ENCODE data around the gene RREB1. TPM values are rescaled to one million over a fixed set of nuclear protein-coding genes. Genes with fewer than 3 reads are reported as not detected.
A peak's percentile ranks its signal among the peaks of the same experiment; 100 is the strongest.

Gene RREB1
- polyA plus RNA-seq, 1 experiment = 1.2 TPM

DNA sequence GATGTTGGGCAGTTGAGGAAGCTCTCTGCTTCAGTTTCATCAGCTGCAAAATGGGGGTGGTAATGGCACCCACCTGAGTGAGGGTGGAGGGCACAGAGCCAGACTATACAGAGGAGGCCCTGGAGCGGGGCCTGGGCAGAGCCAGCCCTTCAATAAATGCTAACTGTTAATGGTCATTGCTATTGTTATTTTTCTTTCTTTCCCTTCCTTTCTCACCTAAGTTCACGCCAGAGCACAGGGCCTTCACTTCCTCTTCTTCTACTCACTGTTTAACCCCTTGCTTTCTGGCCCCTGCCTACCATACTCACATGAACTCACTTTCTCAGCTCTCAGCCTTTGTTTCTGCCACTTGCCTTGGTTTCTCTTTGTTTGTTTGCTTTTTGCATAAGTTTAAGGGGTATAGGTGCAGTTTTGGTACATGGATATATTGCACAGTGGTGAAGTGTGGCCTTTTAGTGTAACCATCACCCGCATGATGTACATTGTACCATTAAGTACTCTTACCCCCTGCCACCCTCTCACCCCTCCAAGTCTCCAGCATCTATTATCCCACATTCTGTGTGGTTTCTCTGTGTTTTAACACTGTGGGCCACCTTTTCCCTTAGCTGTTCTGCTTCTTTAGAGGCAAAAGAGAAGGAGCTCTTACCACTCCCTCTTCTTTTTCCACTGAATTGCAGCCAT, 7.5 kb upstream of the RREB1 start:
- ChIA-PET POLR2A (no interaction called here), CTCF (no interaction called here)
- DNase-seq (ENCODE audit: low read depth) = no peak
- TF ChIP-seq, protein P1, sequence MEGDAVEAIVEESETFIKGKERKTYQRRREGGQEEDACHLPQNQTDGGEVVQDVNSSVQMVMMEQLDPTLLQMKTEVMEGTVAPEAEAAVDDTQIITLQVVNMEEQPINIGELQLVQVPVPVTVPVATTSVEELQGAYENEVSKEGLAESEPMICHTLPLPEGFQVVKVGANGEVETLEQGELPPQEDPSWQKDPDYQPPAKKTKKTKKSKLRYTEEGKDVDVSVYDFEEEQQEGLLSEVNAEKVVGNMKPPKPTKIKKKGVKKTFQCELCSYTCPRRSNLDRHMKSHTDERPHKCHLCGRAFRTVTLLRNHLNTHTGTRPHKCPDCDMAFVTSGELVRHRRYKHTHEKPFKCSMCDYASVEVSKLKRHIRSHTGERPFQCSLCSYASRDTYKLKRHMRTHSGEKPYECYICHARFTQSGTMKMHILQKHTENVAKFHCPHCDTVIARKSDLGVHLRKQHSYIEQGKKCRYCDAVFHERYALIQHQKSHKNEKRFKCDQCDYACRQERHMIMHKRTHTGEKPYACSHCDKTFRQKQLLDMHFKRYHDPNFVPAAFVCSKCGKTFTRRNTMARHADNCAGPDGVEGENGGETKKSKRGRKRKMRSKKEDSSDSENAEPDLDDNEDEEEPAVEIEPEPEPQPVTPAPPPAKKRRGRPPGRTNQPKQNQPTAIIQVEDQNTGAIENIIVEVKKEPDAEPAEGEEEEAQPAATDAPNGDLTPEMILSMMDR (IDR thresholded peaks at IDR 0.05; ENCODE audit: insufficient read depth, low read depth, low read length) = no peak
- Histone ChIP-seq H3K4me3 (ENCODE audit: low read depth, low read length) (no peak overlapping the region), H3K27me3 (ENCODE audit: control insufficient read depth, insufficient read depth, low read length) (peaks cover 2% of the 10 kb centered on the region; the same call in 1 of the 2 replicates), H3K36me3 (ENCODE audit: control insufficient read depth, insufficient read depth, low read length) (no peaks in the 10 kb centered on the region)

DNA sequence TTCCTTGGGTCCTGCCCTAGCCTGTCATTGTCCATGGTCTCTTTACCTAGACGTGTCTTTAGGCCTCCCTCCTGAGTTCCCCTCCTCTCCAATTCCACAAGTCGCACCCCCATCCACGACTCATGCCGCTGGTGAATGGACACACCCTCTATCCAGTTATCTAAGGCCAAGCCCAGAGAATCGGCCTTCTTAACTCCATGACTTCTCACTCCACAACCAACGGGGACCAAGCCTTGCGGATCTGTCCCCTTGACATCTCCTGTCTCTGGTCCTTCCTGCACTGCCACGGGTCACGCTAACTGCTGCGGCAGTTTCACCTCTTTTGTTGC, 7.0 kb upstream of the RREB1 start:
- TF ChIP-seq, protein P1 (IDR thresholded peaks at IDR 0.05; ENCODE audit: insufficient read depth, low read depth, low read length) = no peak
- Histone ChIP-seq H3K4me3 (ENCODE audit: low read depth, low read length) (no peak overlapping the region), H3K27me3 (ENCODE audit: control insufficient read depth, insufficient read depth, low read length) (peaks cover 2% of the 10 kb centered on the region; the same call in 1 of the 2 replicates), H3K36me3 (ENCODE audit: control insufficient read depth, insufficient read depth, low read length) (no peaks in the 10 kb centered on the region)
- POLR2A ChIA-PET = no interaction called here
- CTCF ChIA-PET = no interaction called here
- no peak for DNase-seq (ENCODE audit: low read depth)

DNA sequence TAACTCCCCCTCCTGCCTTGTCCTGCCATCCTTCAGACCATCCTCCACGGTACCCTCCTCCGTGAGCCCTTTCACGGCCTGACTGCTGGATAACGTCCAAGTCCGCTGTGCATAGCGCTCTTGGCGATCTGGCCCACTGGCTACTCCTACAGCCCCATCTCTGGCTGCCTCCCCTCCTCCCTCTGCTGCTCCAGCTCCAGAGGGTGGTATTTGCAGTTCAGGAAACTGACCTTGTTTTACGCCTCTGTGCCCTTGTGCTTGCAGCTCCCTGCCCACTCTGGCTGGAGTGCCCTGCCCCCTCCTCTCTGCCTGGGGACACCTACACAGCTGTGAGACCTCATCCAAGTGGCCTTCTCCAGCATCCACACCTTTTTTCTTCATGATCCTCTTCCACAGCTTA, 6.5 kb upstream of the RREB1 start:
- H3K27me3 ChIP-seq (ENCODE audit: control insufficient read depth, insufficient read depth, low read length) = peaks cover 2% of the 10 kb centered on the region; the same call in 1 of the 2 replicates
- ChIA-PET POLR2A (no interaction called here), CTCF (no interaction called here)
- DNase-seq (ENCODE audit: low read depth) = no peak
- TF ChIP-seq, protein P1 (IDR thresholded peaks at IDR 0.05; ENCODE audit: insufficient read depth, low read depth, low read length) = no peak
- H3K4me3 ChIP-seq (ENCODE audit: low read depth, low read length) = no peak overlapping the region
- H3K36me3 ChIP-seq (ENCODE audit: control insufficient read depth, insufficient read depth, low read length) = no peaks in the 10 kb centered on the region

DNA sequence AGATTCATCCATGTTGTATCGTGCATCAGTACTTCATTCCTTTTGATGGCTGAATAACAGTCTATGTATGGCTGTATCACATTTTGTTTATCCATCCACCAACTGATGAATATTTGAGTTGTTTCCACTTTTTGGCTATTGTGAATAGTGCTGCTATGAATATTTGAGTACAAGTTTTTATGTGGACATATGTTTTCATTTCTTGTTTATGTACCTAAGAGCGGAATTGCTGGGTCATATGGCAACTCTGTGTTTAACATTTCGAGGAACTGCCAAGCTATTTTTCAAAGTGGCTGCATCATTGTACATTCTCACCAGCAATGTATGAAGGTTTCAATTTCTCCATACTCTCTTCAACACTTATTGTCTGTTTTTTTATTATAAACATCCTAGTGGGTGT, 3.0 kb upstream of the RREB1 start:
- H3K4me3 ChIP-seq (ENCODE audit: low read depth, low read length) = no peak overlapping the region
- POLR2A ChIA-PET = no interaction called here
- DNase-seq (ENCODE audit: low read depth) = no peak
- H3K27me3 ChIP-seq (ENCODE audit: control insufficient read depth, insufficient read depth, low read length) = no peaks in the 10 kb centered on the region
- TF ChIP-seq, protein P1 (IDR thresholded peaks at IDR 0.05; ENCODE audit: insufficient read depth, low read depth, low read length) = no peak
- CTCF ChIA-PET = interaction anchor here (0.9 kb wide), 1 partner anchor 11 kb away, joined by 3 read pairs; no protein-coding TSS in a partner anchor
- H3K36me3 ChIP-seq (ENCODE audit: control insufficient read depth, insufficient read depth, low read length) = no peaks in the 10 kb centered on the region

DNA sequence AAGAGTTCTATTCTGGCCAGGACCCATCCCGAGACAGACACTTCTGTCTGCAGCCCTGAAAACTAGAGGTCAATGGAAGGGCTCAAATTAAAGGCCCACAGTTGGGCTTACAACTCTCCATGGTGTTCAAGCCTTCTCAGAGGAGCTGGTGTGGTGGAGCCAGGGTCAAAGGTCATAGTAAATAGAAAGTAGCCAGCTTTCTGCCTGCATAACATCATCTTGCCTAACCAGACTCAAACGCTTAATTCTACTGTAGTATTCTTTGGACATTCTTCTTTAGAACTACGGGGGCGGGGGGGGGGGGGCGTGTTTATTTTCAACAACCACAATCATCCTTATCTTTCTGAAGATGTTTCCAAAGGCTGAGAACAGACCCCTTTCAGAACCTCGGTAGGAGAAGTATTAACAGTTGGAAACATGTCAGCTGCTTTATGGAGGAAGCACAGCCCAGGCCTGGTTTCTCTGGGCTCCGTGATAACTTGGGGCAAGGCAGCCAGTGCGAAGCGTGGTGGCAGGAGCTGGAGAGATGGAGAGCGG, 1.5 kb upstream of the RREB1 start:
- POLR2A ChIA-PET = no interaction called here
- no peaks in the 10 kb centered on the region for H3K27me3 ChIP-seq (ENCODE audit: control insufficient read depth, insufficient read depth, low read length)
- DNase-seq (ENCODE audit: low read depth) = no peak
- H3K36me3 ChIP-seq (ENCODE audit: control insufficient read depth, insufficient read depth, low read length) = no peaks in the 10 kb centered on the region
- H3K4me3 ChIP-seq (ENCODE audit: low read depth, low read length) = peak overlapping the region; percentile 91
- TF ChIP-seq, protein P1 (IDR thresholded peaks at IDR 0.05; ENCODE audit: insufficient read depth, low read depth, low read length) = no peak
- CTCF ChIA-PET = interaction anchor here (0.6 to 1.6 kb wide), 3 partner anchors 19 to 137 kb away, joined by 3 to 8 read pairs (median 4); no protein-coding TSS in a partner anchor
